GM12872 (cell line): ENCODE results near the gene PSMD2.

Source experiments
- TF ChIP-seq, protein P1 (sequence below): IDR thresholded peaks from 3 replicates; pipeline ENCODE4 v1.5.1; 2011; ENCODE audit warnings: low read depth, mild to moderate bottlenecking, low read length, moderate library complexity; ENCODE audit not compliant: insufficient read depth

The PSMD2 gene

GRCh38 chr3:184357248-184358123, 58.4 kb downstream of the PSMD2 start:
- TF ChIP-seq, protein P1, sequence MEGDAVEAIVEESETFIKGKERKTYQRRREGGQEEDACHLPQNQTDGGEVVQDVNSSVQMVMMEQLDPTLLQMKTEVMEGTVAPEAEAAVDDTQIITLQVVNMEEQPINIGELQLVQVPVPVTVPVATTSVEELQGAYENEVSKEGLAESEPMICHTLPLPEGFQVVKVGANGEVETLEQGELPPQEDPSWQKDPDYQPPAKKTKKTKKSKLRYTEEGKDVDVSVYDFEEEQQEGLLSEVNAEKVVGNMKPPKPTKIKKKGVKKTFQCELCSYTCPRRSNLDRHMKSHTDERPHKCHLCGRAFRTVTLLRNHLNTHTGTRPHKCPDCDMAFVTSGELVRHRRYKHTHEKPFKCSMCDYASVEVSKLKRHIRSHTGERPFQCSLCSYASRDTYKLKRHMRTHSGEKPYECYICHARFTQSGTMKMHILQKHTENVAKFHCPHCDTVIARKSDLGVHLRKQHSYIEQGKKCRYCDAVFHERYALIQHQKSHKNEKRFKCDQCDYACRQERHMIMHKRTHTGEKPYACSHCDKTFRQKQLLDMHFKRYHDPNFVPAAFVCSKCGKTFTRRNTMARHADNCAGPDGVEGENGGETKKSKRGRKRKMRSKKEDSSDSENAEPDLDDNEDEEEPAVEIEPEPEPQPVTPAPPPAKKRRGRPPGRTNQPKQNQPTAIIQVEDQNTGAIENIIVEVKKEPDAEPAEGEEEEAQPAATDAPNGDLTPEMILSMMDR: no peak

DNA sequence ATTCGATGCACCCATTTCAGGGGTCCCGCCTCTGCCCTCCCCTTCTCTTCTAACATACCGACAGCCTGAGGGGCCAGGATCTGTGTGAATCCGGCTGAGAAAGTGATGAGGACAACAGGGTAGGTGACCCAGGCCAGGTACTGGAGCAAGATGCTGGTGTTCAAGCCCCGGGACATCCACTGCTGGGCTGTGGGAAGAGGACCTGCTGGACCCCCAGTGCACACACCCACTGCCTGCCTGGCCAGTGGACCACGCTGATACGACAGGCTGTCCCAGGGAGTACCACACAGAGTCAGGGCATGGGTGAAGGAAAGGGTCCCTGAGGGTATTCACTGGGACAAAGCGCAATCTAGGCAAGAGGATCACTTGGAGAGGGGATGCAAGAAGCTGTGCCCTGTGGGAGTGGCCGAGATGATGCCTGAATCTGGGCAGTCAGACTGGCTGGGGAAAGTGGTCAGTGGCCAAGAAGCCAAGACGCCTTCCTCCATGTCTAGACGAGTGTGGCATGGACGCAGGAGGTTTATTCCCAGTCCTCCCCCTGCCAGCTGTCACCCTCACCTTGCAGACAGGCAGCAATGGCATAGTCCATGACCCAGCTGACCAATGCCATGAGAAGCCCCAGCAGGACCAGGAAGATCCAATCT, 59.2 kb downstream of the PSMD2 start:
- TF ChIP-seq, protein P1: no peak
